Measurements from ENCODE around the gene TNRC6A.
"Not testable (repeated sequence)": the region's sequence is repeated elsewhere in the genome, so short reads cannot be mapped to it uniquely, and the experiment has no call there.

The TNRC6A gene

DNA sequence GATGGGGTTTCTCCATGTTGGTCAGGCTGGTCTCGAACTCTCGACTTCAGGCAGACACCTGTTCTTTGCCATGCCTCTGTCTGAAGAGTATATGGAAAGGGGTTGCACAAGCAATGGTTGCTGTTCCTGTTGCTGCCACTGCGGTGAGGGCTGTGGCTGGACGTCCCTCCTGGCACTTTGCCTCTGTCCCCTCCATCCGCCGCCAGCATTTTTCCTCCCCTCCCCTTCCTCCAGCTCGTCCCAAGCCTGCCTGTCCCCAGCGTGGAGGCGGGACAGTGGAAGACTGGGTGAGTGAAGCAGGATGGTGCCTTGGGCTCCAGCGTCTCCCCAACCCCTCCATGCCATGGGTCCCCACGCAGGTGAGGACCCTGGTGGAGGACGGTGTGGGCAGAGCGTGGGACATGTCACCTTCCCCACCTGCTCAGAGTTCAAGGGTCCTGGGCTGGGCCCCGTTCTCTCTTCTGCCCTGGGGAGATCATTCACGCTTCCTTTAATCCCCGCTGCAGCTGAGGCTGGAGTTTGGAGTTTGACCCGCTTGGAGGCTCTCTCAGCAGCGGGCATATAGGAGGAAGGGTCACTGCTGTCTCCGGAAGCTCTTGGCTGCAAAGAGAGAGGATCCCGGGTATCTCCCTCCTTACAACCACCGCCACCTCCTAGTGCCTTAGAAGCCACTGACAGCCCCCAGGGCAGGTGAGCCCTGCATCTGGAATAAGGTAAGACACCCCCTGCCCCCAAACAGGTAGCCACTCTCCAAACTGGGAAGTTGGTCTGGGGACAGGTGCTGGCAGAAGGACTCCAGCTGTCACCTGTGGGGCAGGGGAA is 116.5 kb downstream of the TNRC6A start, which contains the start of gene SLC5A11:
TSS of gene SLC5A11 (plus strand) at position 238 of the 822 bp plus-strand sequence. CDS start 12,681 bp downstream, outside the sequence.
- no peak for DNase-seq (ENCODE audit: low read depth)

DNA sequence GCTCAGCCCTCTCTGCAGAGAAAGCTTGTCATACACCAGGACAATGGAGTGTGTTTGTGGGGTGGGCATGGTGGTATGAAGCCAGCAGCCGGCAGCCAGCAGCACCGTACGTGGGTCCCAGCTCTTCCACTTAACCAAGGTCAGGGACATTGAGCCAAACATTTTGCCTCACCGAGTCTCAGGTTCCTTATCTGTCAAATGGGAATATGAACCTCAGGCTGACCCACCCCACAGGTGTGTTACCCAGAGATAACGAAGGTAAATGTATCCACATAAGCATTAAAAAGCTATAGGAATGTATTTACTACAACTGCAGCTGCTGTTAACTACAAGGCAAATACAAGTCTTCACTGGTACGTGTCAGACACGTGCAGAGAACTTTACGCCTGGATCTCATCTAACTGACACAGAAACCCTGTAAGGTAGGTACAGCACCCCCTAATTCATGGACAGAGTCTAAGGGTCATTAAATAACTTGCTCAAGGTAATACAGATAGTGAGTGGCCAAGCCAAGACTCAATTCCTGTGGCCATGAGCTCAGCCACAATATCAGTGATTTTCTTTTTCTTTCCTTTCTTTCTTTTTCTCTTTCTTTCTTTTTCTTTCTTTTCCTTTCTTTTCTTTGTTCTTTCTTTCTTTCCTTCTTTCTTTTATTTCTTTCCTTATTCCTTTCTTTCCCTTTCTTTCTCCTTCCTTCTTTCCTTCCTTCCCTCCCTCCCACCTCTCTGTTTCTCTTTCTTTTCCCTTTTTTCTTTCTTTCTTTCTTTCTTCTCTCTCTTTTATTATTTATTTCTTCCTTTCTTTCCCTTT is 117.3 kb downstream of the TNRC6A start:
- no peak for DNase-seq (ENCODE audit: low read depth)

DNA sequence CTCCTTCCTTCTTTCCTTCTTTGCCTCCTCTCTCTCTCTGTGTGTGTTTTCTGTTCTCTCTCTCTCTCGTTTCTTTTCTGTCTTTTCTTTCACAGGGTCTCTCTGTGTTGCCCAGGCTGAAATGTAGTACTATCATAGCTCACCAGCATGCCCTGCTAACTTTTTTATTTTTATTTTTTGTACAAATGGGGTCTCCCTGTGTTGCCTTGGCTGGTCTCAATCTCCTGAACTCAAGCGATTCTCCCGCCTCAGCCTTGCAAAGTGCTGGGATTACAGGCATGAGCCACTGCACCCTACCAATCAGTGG is 117.9 kb downstream of the TNRC6A start:
- no peak for DNase-seq (ENCODE audit: low read depth)

DNA sequence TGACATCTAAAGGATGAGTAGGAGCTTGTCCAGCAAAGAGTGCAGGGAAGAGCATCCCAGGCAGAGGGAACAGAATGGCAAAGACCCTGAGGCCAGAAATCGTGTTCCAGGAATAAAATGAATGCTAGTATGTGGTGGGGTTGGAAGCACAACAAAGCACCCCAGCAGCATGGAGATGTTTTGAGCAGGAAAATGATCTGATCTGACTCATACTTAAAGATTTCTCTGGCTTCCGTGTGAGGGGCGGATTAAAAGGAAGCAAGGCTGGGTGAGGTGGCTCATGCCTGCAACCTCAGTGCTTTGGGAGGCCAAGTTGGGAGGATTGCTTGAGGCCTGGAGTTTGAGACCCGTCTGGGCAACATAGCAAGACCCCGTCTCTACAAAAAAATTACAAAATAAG is 118.6 kb downstream of the TNRC6A start:
- peak; percentile 89 for DNase-seq (ENCODE audit: low read depth)

DNA sequence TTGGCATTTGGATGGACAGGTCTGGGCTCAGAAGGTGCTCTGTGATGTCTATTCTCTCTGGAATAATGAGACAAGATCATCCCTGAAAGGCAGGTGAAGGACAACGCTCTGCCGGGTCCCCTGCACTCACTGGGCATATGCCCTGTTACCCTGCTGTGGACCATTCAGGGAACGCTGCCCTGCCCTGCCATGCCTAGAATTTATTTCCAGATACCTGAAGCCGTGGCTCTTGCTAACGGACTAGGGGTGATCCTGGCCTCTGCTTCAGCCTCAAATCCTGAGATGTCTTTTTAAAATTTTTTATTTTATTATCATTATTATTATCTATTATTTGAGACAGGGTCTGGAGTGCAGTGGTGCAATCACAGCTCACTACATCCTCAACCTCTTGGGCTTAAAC is 120.2 kb downstream of the TNRC6A start:
- no peak for DNase-seq (ENCODE audit: low read depth)

DNA sequence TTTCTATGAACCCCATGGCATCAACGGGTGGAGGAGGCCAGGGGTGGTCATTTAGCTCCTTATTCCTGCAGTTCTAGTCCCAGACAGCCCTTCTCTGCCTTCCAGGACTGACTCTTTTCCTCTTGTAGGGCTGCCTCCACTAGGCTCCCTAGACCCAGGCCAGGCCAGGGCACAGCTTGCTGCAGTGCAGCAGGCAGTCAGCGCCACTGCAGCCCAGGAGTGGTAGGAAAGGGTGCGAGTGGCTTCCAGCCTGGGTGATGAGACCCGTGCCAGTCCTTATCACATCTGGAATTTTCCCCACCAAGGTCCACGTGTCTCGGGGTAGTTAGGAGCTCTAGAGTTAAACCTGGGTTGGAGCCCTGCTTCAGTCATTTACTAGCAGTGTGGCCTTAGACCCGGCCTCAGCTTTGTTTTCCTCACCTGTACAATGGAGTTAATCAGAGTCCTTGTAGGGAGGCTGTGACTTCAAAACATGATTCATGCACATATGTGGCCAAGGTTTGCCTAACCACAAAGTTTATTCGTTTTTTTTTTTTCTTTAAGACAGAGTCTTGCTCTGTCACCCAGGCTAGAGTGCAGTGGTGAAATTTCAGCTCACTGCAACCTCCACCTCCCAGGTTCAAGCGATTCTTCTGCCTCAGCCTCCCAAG is 121.0 kb downstream of the TNRC6A start:
- peak; percentile 88 for DNase-seq (ENCODE audit: low read depth)

DNA sequence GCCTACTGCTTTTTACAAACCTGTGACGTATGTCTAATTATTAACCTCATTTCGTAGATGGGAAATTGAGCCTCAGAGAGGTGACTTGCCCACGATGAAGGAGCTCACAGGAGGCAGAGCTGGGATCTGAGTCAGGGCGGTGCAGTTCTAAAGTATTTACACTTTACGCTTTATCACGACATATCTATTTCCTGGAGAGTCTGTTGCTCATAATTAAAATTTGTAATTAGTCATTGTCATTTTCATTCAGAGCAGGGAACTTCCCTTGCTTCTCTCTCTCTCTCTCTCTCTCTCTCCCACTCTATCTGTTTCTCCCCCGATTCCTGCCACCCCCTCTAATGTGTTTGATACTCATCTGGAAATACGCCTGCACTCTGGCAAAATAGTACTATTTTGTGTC is 122.2 kb downstream of the TNRC6A start:
- peak; percentile 93 for DNase-seq (ENCODE audit: low read depth)

DNA sequence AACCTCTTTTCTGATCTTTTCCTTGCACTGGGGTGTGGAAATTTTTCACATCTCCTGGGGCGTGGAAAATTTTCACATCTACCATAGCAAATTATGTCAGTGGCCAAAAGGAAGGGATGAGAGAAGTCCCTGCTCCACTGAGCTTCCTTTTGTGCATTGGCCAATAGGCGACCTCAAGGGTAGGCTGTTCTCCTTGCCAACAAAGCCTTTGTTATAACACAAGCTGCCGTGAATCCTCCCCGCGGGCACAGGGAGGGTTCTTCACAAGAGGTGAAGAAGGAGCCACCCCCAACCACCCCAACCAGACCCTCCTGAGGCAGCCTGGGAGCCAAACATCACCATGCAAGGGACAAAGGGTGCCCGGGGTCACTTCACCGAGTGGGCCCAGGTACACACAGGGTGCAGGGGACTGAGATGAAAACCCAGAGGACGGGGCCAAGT is 122.8 kb downstream of the TNRC6A start:
- DNase-seq (ENCODE audit: low read depth) = peak; percentile 51

DNA sequence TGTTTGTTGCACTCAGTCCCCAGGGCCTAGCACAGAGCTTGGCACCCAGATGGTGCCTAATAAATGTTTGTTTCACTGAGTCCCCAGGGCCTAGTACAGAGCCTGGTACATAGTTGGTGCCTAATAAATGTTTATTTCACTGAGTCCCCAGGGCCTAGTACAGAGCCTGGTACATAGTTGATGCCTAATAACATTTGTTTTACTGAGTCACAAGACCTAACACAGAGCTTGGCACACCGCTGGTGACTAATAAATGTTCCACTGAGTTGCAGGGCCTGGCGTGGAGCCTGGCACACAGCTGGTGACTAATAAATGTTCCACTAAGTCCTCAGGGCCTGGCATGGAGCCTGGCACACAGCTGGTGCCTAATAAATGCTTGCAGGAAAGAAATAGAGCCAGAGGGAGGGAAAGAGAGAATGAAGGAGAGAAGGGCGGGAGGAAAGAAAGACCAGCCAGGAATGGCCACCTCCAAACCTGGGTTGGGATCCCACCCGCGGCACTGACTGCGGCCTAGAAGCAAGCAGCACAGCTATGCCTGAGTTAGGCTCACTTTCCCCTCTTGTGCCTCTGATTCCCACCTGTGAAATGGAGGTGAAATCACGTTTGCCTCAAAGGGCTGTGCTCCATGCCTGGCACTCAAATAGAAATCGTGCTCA is 123.8 kb downstream of the TNRC6A start:
- DNase-seq (ENCODE audit: low read depth) = peak; percentile 49

DNA sequence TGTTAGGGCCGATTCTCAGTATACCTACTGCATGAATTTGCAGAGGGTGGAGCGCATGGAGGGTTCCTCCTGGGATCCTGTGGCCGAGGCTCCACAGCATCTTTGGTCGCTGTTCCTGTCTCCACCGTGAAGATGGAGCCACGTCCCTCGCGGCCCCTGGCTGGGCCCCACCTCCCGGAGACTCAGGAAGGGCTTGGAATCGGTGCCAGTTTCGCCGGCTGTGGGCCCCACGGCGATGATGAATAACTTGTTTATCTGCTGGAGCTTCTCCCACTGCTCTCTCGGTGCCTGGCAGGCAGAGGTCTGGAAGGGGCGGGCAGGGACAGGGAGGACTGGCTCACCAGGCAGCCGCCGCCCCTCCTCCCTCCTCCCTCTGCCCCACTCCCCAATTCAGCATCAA is 124.4 kb downstream of the TNRC6A start:
- peak; percentile 87 for DNase-seq (ENCODE audit: low read depth)

DNA sequence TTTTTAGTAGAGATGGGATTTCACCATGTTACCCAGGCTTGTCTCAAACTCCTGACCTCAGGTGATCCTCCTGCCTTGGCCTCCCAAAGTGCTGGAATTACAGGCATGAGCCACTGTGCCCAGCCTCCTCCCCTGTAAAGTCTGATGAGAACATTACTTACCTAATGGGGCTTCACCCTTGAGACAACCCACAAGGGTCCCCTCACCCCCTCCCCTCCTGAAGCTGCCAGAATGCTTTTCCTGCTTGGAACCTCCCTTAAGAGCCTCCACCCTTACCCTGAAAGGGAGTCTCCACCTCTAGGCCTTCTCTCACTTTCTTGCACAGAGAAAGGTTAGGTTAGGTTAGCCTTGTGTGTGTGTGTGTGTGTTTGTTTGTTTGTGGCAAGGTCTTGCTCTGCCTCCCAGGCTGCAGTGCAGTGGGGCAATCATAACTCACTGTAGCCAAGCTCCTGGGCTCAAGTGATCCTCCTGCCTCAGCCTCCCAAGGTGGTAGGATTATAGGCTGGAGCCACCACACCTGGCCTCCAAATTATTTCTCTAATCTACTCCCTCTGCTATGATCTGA is 125.2 kb downstream of the TNRC6A start:
- DNase-seq (ENCODE audit: low read depth) = no peak

DNA sequence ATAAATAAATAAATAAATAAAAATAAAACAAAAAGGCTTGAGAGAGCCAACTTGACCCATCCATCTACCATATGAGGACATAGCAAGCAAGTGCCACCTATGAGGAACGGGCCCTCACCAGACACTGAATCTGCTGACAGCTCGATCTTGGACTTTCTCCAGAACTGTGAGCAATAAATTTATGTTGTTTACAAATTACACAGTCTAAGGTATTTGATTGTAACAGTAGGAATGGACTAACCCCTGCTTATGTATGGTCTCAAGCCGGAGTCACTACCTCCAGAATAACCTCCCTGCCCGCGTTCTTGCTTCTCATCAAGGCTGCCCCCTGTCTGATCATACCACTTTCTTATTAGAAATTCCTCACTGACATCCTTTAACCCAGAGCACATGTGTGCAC is 126.2 kb downstream of the TNRC6A start:
- DNase-seq (ENCODE audit: low read depth) = peak; percentile 61

DNA sequence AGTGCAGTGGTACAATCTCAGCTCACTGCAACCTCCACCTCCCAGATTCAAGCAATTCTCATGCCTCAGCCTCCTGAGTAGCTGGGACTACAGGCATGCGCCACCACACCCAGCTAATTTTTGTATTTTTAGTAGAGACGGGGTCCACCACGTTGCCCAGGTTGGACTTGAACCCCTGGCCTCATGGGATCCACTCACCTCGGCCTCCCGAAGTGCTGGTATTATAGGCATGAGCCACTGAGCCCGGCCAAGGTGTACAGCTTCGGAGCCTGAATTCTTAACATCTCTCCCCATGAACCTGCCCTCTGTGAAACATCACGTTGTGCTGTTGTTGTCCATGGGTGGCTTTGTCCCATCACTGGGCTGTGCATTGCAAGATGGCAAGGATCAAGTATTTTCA is 127.4 kb downstream of the TNRC6A start:
- not testable (repeated sequence) for DNase-seq (ENCODE audit: low read depth)

DNA sequence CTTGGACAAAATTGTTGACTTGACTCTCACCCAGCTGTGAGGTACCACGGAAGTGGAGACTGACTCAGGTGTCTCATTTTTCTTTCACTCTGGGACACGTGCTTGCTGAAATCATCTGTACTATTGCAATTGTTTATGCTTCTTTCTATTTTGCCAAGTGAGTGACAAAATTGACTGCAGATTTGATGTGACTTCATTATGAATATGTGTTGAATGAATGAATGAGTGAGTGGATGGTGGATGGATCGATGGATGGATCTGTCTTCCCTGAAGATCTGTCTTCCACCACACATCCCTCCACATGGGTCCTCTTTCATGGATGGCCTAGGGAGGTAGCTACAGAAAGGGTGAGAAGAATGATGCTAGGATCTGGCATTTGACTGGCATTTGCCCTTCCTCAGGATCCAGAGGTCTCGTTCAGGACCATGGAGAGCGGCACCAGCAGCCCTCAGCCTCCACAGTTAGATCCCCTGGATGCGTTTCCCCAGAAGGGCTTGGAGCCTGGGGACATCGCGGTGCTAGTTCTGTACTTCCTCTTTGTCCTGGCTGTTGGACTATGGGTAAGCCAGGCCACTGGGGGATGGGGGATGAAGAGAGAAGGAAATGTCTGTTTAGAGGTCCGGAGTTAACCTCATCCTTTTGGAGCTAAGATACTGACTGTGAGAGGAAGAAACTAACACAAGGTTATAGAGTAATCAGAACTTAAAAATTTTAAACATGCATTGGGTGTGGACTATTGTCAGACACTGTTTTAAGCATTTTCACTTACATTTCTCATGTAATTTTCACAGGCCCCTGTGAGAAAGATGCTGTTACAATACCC is 129.0 kb downstream of the TNRC6A start:
- peak; percentile 72 for DNase-seq (ENCODE audit: low read depth)

DNA sequence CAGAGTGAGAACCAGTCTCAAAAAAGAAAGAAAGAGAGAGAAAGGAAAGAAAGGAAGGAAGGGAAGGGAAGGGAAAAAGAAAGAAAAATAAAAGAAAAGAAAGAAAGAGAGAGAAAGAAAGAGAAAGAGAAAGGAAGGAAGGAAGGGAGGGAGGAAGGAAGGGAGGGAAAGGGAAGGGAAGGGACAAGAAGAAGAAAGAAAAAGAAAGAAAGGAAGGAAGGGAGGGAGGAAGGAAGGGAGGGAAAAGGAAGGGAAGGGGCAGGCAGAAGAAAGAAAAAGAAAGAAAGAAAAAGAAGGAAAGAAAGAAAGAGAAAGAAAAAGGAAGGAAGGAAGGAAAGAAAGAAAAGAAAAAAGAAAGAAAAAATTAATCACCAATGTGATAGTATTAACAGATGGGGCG is 132.0 kb downstream of the TNRC6A start:
- DNase-seq (ENCODE audit: low read depth) = no peak

DNA sequence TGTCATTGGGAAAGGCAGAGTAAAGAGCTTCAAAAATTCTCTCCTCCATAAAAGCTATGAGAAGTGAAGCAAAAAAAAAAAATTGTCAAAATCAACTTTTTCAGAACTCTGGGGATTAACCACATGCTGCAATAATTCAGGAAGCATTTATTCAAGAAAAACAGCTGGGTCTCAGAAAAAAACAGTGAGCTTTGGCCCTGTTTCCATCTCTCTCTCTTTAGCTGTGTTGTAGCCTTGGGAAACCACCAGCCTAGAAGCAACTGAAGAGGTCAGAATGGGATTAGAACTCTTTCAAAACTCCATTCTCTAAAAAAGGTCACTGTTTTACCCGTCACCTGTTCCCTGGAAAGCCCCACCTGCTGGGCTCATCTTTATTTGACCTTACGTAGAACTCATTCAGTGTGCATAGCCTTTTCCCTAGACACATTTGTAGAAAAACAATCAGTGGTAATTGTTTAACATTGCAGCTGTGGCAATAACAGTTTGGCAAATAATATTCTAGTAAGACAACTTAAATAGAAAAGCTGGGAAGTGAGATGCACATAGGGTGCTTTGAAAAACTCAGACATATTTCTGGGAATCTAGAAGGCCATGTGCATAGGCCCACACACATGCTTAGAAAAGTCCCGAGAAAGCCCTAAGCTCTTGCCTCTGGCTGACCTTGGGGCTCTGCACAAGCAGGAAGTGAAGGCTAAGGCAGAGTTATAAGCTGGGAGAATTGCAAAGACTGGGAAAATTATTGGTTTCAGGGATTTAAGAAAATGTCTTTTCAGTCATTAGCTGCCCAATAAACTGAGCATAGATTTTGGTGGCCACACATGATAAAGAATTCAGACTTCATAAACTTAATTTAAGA is 134.4 kb downstream of the TNRC6A start:
- DNase-seq (ENCODE audit: low read depth) = no peak

DNA sequence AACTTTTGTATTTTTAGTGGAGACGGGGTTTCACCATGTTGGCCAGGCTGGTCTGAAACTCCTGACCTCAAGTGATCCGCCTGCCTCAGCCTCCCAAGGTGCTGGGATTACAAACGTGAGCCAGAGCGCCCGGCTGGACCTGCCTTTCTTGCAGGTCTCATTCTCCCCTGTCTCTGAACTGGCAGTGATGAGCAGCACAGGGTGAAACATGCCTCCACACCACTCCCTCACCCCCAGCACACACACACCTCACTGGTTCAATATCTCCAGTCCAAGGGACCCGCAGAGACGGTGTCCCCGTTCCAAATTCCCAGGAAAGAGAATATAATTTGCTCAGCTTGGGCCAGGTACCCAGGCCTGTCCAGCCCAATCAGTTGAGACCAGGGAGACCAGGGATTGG is 139.6 kb downstream of the TNRC6A start:
- DNase-seq (ENCODE audit: low read depth) = no peak

DNA sequence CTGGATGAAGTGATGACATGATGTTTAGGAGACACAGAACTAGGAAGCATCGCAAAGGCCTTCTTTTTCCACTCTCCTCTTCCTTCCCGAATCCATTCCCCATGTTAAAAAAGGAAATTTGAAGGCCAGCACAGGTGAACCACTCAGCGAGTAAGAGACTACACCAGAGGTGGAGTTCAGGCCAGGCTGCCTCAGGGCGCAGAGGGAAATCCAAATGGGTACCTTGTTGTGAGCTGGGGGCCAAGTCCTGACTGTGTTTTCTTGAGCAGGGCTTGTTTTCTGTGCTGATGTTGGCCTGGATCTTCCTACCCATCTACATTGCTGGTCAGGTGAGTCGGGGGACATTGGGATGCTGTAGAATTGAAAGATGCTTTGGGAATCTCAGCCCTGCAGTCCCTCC is 142.4 kb downstream of the TNRC6A start:
- DNase-seq (ENCODE audit: low read depth) = no peak

DNA sequence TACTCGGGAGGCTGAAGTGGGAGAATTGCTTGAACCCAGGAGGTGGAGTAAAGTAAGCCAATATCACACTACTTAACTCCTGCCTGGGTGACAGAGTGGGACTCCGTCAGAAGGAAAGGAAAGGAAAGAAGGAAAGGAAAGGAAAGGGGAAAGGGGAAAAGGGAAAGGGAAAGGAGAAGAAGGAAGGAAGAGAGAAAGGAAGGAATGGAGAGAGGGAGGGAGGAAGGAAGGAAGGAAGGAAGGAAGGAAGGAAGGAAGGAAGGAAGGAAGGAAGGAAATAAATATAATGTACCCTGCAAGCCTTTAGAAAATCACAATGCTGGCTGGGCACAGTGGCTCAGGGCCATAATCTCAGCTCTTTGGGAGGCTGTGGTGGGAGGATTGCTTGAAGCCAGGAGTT is 143.6 kb downstream of the TNRC6A start:
- no peak for DNase-seq (ENCODE audit: low read depth)

DNA sequence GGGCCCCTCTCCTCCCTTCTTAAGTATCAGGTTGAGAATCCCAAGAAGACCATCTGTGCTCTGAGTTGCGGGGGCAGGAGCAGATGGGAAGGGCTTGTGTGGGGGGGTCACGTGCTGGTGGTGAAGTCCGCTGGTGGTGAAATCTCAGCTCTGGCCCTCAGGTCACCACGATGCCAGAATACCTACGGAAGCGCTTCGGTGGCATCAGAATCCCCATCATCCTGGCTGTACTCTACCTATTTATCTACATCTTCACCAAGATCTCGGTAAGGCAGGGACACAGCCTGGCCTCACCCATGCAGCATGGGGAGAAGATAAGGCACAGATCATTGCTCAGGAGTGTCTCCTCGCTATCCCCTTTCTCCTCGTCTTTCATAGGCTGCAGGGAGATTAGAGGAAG is 146.0 kb downstream of the TNRC6A start:
- DNase-seq (ENCODE audit: low read depth) = no peak

Data from ELR (cell line).